Measurements from ENCODE around the gene MRS2. TPM values are rescaled to one million over a fixed set of nuclear protein-coding genes. Genes with fewer than 3 reads are reported as not detected.

The MRS2 gene
- polyA plus RNA-seq, 1 donor: 50.2 TPM

GRCh38 chr6:24426729-24427446 lies 24.2 kb downstream of the MRS2 start:
- no peak for DNase-seq

GRCh38 chr6:24428615-24429014 lies 25.9 kb downstream of the MRS2 start:
- DNase-seq: no peak

- DNase-seq: no peak
Measured at GRCh38 chr6:24429146-24429545, 26.4 kb downstream of the MRS2 start.

- DNase-seq: no peak
Measured at GRCh38 chr6:24430086-24430485, 27.4 kb downstream of the MRS2 start.

GRCh38 chr6:24431045-24431451 lies 28.3 kb downstream of the MRS2 start:
- no peak for DNase-seq

GRCh38 chr6:24432611-24433010 lies 29.9 kb downstream of the MRS2 start:
- no peak for DNase-seq

- no peak for DNase-seq
Measured at GRCh38 chr6:24436979-24437378, 34.2 kb downstream of the MRS2 start.

- DNase-seq: no peak
Measured at GRCh38 chr6:24439858-24440539, 37.3 kb downstream of the MRS2 start.

- no peak for DNase-seq
Measured at GRCh38 chr6:24440897-24441598, 38.3 kb downstream of the MRS2 start.

GRCh38 chr6:24441599-24441904 lies 38.8 kb downstream of the MRS2 start:
- no peak for DNase-seq

GRCh38 chr6:24444588-24444987 lies 41.9 kb downstream of the MRS2 start:
- DNase-seq: no peak

GRCh38 chr6:24445704-24446103 lies 43.0 kb downstream of the MRS2 start:
- no peak for DNase-seq

GRCh38 chr6:24446670-24447069 lies 43.9 kb downstream of the MRS2 start:
- no peak for DNase-seq

GRCh38 chr6:24448396-24448795 lies 45.7 kb downstream of the MRS2 start:
- no peak for DNase-seq

GRCh38 chr6:24448828-24449525 lies 46.2 kb downstream of the MRS2 start:
- no peak for DNase-seq

GRCh38 chr6:24451581-24452388 lies 49.0 kb downstream of the MRS2 start:
- no peak for DNase-seq

GRCh38 chr6:24453921-24454320 lies 51.2 kb downstream of the MRS2 start:
- DNase-seq: no peak

- no peak for DNase-seq
Measured at GRCh38 chr6:24454452-24454851, 51.7 kb downstream of the MRS2 start.

GRCh38 chr6:24455061-24455460 lies 52.3 kb downstream of the MRS2 start:
- no peak for DNase-seq

GRCh38 chr6:24458134-24458533 lies 55.4 kb downstream of the MRS2 start:
- no peak for DNase-seq

GRCh38 chr6:24458941-24459340 lies 56.2 kb downstream of the MRS2 start:
- DNase-seq: no peak

- DNase-seq: no peak
Measured at GRCh38 chr6:24460966-24461365, 58.2 kb downstream of the MRS2 start.

Measured in left kidney (tissue), 2 donors.